ENCODE measurements around the gene EFEMP2.

The EFEMP2 gene

DNA sequence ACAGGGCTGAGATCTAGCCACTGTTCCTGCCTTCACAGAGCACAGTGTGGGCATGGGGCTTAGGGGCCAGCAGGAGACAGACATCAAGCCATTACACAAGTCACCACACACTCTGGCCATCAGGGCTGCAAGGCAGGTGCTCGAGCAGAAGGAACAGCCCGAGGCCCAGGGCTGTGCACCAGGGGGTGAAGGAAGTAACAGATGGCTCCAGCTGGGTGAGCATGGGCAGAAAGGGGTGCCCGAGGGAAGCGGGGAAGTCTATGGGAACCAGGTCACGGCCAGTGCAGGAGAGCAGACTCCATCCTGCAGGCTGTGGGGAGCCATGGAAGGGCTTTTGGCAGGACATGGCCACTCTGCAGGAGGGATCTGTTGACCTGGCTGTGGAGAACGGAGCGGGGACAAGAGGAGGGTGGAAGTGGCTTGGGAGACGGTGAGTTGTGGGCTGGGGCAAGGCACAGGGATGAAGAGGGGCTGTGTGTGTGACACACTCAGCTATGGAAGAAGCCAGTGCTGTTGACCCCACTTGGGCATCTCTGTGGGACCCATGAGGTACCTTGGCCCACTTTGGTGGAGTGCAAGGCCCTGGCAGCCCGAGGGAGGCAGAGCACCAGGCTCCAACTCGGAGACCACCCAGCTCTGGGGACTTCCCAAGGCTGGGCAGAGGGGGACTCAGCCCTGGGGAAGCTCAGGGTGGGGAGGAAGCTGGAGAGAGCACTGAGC is 42.7 kb upstream of the EFEMP2 start:
- Histone ChIP-seq H3K36me3 (ENCODE audit: insufficient read depth, low read length) (peaks cover 4% of the 10 kb centered on the region), H3K4me3 (ENCODE audit: low read length) (no peak overlapping the region), H3K4me1 (ENCODE audit: insufficient read depth, low read length) (peaks cover 16% of the 10 kb centered on the region), H2AFZ (ENCODE audit: low read depth, low read length) (no peak overlapping the region), H3K9me3 (ENCODE audit: low read length) (no peaks in the 10 kb centered on the region), H3K27me3 (ENCODE audit: insufficient read depth, low read length) (no peaks in the 10 kb centered on the region)

DNA sequence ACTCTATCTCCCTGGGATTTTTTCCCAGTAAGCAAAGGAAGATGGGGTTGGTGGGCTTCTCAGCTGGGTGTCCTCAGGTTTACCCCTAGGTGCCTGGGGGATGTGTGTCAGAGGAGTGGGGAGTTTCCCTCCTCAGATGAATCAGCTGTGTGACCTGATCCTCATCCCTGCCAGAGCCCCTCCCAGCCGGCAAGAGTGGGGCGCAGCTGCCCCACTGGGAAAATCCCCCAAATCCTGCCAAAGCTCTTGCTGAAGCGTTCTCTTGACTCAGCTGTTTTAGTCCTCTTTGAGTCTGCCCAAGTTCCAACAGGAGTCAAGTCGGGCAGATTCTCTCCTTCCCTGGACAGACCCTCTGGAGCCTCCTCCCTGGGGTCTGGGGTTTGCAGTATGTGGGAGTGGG is 40.2 kb upstream of the EFEMP2 start:
- peaks cover 4% of the 10 kb centered on the region for H3K36me3 ChIP-seq (ENCODE audit: insufficient read depth, low read length)
- H3K4me1 ChIP-seq (ENCODE audit: insufficient read depth, low read length) = peaks cover 6% of the 10 kb centered on the region
- no peaks in the 10 kb centered on the region for H3K27me3 ChIP-seq (ENCODE audit: insufficient read depth, low read length)
- no peaks in the 10 kb centered on the region for H3K9me3 ChIP-seq (ENCODE audit: low read length)
- H3K4me3 ChIP-seq (ENCODE audit: low read length) = no peak overlapping the region
- no peak overlapping the region for H2AFZ ChIP-seq (ENCODE audit: low read depth, low read length)

DNA sequence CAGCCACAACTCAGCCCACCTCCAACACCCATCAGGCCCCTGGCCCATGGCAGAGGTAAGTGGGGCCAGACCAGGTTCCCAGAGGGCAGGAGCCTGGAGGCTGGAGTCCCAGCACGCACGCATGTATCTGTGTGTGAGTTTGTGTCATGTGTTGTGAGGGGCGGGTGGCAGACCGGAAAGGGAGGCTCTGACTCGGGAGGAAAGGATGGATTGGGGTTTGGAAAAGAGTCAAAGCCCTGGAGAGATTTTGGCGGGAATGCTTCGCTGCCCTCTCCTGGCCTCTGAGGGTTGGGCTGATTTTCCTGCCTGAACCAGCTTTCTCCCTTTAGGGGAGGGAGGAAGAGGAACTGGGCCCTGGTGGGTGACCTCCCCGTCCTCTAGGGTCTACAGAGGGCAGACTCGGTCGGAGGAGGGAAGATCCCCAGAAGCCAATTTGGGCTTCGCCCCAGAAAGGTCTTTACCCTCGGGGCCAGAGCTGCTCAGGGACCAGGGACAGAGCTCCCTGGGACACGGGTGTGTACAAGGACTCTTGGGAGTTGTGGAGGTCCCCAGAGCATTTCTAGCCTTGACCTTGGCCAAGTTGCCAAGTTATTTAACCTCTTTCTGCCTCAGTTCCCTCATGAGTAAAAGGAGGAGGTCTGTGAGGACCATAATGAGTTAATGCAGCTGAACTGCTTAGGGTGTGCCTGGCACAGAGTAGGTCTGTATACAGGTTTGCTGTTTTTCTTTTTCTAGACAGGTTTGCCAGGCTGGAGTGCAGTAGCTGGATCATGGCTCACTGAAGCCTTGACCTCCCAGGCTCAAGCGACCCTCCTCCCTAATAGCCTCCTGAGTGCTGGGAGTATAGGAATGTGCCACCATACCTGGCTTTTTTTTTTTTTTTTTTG is 39.3 kb upstream of the EFEMP2 start:
- Histone ChIP-seq H3K4me1 (ENCODE audit: insufficient read depth, low read length) (no peaks in the 10 kb centered on the region), H3K4me3 (ENCODE audit: low read length) (no peak overlapping the region), H3K36me3 (ENCODE audit: insufficient read depth, low read length) (no peaks in the 10 kb centered on the region), H2AFZ (ENCODE audit: low read depth, low read length) (peak overlapping the region; percentile 33), H3K27me3 (ENCODE audit: insufficient read depth, low read length) (no peaks in the 10 kb centered on the region), H3K9me3 (ENCODE audit: low read length) (no peaks in the 10 kb centered on the region)

DNA sequence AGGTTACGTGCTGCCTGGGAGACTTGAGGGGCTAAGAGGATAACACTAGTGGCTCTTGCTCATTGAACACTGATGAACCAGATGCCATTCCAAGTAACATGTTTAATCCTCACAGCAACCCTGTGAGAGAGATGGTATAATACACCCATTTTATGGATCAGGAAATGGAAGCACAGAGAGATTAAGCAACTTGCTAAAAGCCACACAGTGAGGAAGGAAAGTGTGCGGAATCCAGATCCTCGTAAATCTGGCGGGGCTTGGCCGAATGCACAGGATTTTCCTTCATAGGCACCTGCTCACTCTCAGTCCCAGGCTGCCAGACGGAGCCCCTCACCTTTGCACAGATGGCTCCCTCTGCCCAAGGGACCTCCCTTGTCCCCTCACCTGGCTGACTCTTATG is 35.3 kb upstream of the EFEMP2 start:
- Histone ChIP-seq H3K27me3 (ENCODE audit: insufficient read depth, low read length) (no peaks in the 10 kb centered on the region), H3K4me1 (ENCODE audit: insufficient read depth, low read length) (peaks cover 6% of the 10 kb centered on the region), H3K9me3 (ENCODE audit: low read length) (no peaks in the 10 kb centered on the region), H3K36me3 (ENCODE audit: insufficient read depth, low read length) (no peaks in the 10 kb centered on the region), H3K4me3 (ENCODE audit: low read length) (no peak overlapping the region), H2AFZ (ENCODE audit: low read depth, low read length) (no peak overlapping the region)

DNA sequence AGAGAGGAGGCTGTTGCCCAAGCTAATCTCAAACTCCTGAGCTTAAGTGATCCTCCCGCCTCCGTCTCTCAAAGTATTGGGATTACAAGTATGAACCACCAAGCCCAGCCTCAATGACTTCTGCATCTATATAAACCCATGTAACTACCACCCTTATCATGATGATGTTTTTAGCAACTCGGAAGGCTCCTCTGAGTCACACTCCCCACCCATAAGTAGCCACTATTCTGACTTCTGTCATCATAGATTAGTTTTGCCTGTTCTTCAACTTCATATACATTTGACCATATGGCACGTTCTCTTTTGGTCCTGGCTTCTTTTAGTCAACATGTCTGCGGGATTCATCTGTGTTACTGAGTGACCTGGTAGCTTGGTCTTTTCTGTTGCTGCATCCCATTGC is 34.0 kb upstream of the EFEMP2 start:
- no peak overlapping the region for H2AFZ ChIP-seq (ENCODE audit: low read depth, low read length)
- no peaks in the 10 kb centered on the region for H3K36me3 ChIP-seq (ENCODE audit: insufficient read depth, low read length)
- H3K4me1 ChIP-seq (ENCODE audit: insufficient read depth, low read length) = peaks cover 13% of the 10 kb centered on the region
- H3K9me3 ChIP-seq (ENCODE audit: low read length) = no peaks in the 10 kb centered on the region
- peaks cover 7% of the 10 kb centered on the region for H3K27me3 ChIP-seq (ENCODE audit: insufficient read depth, low read length)
- no peak overlapping the region for H3K4me3 ChIP-seq (ENCODE audit: low read length)

DNA sequence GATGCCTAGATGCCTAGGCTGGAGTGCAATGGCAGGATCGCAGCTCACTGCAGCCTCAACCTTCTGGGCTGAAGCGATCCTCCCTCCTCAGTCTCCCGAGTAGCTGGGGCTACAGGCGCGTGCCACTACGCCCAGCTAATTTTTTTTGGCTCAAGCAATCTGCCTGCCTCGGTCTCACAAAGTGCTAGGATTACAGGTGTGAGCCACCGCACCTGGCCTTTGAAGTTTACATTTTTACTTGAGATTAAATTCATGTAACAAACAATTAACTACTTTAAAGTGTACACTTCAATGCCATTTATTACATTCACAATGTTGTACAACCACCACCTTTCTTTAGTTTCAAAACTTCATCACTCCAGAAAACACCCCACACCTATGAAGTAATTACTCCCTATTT is 31.1 kb upstream of the EFEMP2 start:
- H3K9me3 ChIP-seq (ENCODE audit: low read length) = no peaks in the 10 kb centered on the region
- peaks cover 13% of the 10 kb centered on the region for H3K4me1 ChIP-seq (ENCODE audit: insufficient read depth, low read length)
- no peak overlapping the region for H3K4me3 ChIP-seq (ENCODE audit: low read length)
- H2AFZ ChIP-seq (ENCODE audit: low read depth, low read length) = no peak overlapping the region
- no peaks in the 10 kb centered on the region for H3K36me3 ChIP-seq (ENCODE audit: insufficient read depth, low read length)
- H3K27me3 ChIP-seq (ENCODE audit: insufficient read depth, low read length) = peaks cover 21% of the 10 kb centered on the region

DNA sequence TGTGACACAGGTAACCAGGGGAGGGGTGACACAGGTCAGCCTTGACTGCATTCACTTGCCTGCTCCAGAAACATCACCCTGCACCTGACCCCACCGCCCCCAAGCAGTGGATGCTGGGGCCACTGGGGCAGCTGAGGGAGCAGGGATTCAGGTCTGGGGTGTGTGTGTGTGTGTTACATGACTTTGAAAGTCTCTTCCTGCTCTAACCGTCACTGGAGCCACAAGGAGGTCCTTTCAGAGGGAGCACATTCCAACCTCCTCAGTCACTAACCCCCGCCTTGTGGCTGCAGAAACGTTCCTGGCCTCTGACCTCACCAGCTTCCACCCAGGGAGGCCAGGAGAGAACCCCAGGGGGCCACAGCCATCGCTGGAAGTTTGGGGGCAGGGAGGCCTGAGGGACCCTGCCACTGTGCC is 30.5 kb upstream of the EFEMP2 start:
- Histone ChIP-seq H3K27me3 (ENCODE audit: insufficient read depth, low read length) (peaks cover 21% of the 10 kb centered on the region), H3K4me3 (ENCODE audit: low read length) (no peak overlapping the region), H3K9me3 (ENCODE audit: low read length) (no peaks in the 10 kb centered on the region), H3K4me1 (ENCODE audit: insufficient read depth, low read length) (peaks cover 13% of the 10 kb centered on the region), H3K36me3 (ENCODE audit: insufficient read depth, low read length) (no peaks in the 10 kb centered on the region), H2AFZ (ENCODE audit: low read depth, low read length) (no peak overlapping the region)

DNA sequence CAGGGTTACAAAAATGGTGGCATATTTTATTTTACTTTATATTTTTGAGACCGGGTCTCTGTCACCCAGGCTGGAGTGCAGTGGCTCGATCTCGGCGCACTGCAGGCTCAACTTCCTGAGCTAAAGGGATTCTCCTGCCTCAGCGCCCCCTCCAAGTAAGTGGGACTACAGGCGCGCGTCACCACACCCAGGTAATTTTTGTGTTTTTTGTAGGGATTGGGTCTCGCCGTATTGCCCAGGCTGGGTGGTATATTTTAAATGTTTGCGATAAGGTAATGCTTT is 28.2 kb upstream of the EFEMP2 start:
- no peak overlapping the region for H2AFZ ChIP-seq (ENCODE audit: low read depth, low read length)
- peaks cover 13% of the 10 kb centered on the region for H3K4me1 ChIP-seq (ENCODE audit: insufficient read depth, low read length)
- H3K27me3 ChIP-seq (ENCODE audit: insufficient read depth, low read length) = peaks cover 21% of the 10 kb centered on the region
- H3K4me3 ChIP-seq (ENCODE audit: low read length) = no peak overlapping the region
- no peaks in the 10 kb centered on the region for H3K36me3 ChIP-seq (ENCODE audit: insufficient read depth, low read length)
- H3K9me3 ChIP-seq (ENCODE audit: low read length) = no peaks in the 10 kb centered on the region

DNA sequence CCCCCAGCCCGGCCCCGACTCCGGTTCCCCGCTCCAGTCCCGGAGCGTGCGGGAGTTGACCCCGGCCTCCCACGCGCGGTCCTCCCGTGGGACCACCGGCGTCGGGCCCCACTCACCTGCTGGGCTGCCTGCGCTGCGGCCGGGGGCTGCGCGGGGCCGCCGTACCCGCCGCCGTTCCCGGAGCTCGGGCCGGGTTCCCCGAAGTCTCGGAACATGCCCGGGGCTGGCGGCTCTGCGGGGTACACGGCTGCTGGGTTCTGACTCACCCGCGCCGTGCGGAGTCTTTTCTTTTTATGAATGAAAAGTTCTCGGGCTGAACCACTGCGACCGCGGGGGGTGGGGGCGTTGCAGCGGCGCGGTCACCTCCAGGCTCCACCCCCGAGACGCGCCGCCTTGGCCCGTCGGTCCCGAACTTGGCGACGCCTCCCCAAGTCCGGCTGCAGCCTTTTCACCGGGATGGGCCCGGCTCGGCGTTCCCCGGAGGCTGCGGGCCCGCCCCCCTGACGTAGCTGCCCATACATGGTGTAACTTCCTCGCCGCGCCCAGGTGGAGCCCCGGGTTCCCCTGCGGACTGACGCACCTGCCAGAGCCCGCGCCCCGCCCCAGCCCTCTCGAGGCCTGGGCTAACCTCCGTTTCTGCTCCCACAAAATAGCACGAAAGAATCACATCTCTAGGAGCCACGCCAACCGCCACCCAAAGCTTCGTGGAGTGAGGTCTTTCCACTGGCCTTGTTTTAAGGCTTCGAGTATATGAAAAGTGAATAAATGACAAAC is 27.7 kb upstream of the EFEMP2 start, which contains the start of gene FOSL1:
Gene FOSL1 (minus strand): TSS at position 264 of the 774 bp plus-strand sequence. CDS start 49 bp downstream, at position 215.
- Histone ChIP-seq H3K4me1 (ENCODE audit: insufficient read depth, low read length) (peaks cover 13% of the 10 kb centered on the region), H2AFZ (ENCODE audit: low read depth, low read length) (peak within 1 kb of the TSS; percentile 59), H3K4me3 (ENCODE audit: low read length) (peak within 1 kb of the TSS; percentile 37), H3K9me3 (ENCODE audit: low read length) (no peaks in the 10 kb centered on the region), H3K27me3 (ENCODE audit: insufficient read depth, low read length) (peaks cover 21% of the 10 kb centered on the region), H3K36me3 (ENCODE audit: insufficient read depth, low read length) (no peaks in the 10 kb centered on the region)

DNA sequence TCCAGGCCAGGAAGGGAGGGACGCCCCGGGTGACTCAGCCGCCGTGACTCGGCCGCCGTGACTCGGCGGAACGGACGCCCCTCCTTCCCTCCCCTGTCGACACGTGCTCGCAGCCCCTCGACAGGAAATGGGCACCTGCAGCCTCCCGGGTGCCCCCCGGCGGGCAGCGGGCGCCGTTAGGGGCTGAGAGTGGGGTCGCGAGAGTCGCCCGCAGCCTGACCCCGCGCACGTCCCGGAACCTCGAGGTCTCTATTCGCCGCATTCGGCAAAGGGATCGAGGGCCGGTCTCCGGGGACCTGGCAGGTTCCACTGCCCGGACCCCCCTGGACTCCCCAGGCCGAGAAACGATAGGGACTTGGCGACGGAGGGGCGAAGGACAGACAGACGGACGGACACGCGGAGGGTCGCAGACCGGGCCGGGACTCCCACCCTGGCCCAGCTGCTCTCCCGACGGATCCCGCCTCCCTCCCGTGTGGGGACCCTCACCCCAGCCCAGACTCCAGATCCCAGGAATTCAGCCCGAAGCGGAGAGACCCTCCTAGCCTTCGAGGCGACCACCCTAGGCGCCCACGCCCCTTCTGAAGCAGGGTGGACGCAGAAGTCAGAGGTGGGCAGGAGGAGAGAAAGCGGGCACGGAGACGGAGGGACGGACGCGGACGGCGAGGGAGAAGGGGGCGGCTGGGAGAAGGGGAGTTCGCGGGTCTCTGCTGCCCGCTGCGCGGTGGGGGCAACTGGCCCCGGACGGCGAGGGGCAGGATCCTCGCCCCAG is 26.9 kb upstream of the EFEMP2 start:
- H3K9me3 ChIP-seq (ENCODE audit: low read length) = no peaks in the 10 kb centered on the region
- peaks cover 21% of the 10 kb centered on the region for H3K27me3 ChIP-seq (ENCODE audit: insufficient read depth, low read length)
- H2AFZ ChIP-seq (ENCODE audit: low read depth, low read length) = peak overlapping the region; percentile 59
- peaks cover 13% of the 10 kb centered on the region for H3K4me1 ChIP-seq (ENCODE audit: insufficient read depth, low read length)
- H3K36me3 ChIP-seq (ENCODE audit: insufficient read depth, low read length) = no peaks in the 10 kb centered on the region
- peak overlapping the region; percentile 37 for H3K4me3 ChIP-seq (ENCODE audit: low read length)

DNA sequence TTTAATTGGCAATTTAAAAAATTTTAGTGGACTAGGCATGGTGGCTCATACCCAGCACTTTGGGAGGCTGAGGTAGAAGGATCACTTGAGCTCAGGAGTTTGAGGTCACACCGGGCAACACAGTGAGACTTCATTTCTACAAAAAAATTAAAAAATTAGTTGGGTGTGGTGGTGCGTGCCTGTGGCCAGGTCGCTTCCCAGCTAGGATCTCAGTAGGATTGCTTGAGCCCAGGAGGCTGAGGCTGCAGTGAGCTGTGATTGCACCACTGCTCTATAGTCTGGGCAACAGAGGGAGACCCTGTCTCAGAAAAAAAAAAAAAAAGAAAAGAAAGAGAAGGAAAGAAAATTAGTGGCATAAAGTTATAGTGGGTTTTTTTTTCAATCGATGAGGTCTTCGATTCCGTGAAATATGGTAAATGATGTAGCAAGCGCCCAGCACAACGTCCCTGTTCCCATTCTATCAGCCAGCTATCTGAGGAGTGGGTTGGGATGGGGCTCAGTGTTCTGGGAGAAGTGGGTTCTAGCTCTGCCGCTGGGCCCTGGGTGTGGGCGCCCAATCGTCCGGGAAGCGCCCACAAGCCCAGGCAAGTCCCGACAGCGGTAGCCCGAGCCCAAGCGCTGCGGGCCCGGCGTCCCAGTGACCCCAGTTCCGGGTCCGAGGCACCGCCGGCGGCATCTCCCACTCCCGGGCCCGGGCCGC is 26.2 kb upstream of the EFEMP2 start:
- Histone ChIP-seq H3K9me3 (ENCODE audit: low read length) (no peaks in the 10 kb centered on the region), H3K4me3 (ENCODE audit: low read length) (no peak overlapping the region), H2AFZ (ENCODE audit: low read depth, low read length) (no peak overlapping the region), H3K36me3 (ENCODE audit: insufficient read depth, low read length) (no peaks in the 10 kb centered on the region), H3K4me1 (ENCODE audit: insufficient read depth, low read length) (peaks cover 13% of the 10 kb centered on the region), H3K27me3 (ENCODE audit: insufficient read depth, low read length) (peaks cover 21% of the 10 kb centered on the region)

DNA sequence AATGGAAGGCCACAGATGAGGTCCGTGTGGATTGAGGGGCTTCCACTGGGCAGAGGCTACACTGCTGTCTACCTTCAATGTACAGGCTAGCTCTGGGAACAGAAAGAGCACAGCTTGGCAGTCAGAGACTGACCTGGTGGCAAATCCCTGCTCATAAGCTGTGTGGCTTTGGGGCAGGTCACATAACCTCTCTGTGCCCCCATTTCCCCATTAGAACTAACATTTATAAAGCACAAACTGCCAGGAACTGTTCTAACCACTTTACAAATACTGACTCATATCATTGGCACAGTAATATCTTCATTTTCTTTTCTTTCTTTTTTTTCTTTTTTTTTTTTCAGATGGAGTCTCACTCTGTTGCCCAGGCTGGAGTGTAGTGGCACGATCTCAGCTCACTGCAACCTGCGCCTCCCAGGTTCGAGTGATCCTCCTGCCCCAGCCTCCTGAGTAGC is 24.4 kb upstream of the EFEMP2 start:
- Histone ChIP-seq H3K9me3 (ENCODE audit: low read length) (no peaks in the 10 kb centered on the region), H3K36me3 (ENCODE audit: insufficient read depth, low read length) (no peaks in the 10 kb centered on the region), H2AFZ (ENCODE audit: low read depth, low read length) (no peak overlapping the region), H3K27me3 (ENCODE audit: insufficient read depth, low read length) (peaks cover 16% of the 10 kb centered on the region), H3K4me1 (ENCODE audit: insufficient read depth, low read length) (peaks cover 3% of the 10 kb centered on the region), H3K4me3 (ENCODE audit: low read length) (no peak overlapping the region)
